ENCODE results near the gene SKIC3.

GRCh38 chr5:95530416-95530815 lies 24.4 kb downstream of the SKIC3 start:
- TF ChIP-seq CTCF (IDR thresholded peaks at IDR 0.05) (no peak), POLR2A (IDR thresholded peaks at IDR 0.05) (no peak)
